Loucy (cell line): Measurements from ENCODE around the gene CHRNA3.

ENCODE experiments used
- H2AFZ ChIP-seq: fragments of 200-600 bp; sonication (generic); 2 replicates; pipeline ENCODE4 v1.6.0; 2016; ENCODE audit warnings: antibody characterized with exemption, mild to moderate bottlenecking, low read length, moderate library complexity
- H3F3A ChIP-seq: fragments of 200-600 bp; 2 replicates; pipeline ENCODE4 v1.6.0; 2016; ENCODE audit warnings: antibody characterized with exemption, low read depth, mild to moderate bottlenecking
- H3K27me3 ChIP-seq: fragments of 200-600 bp; sonication (generic); 2 replicates; pipeline ENCODE4 v1.6.1; 2014; ENCODE audit warnings: low read length, mild to moderate bottlenecking; ENCODE audit not compliant: insufficient read depth, poor library complexity, severe bottlenecking
- H3K36me3 ChIP-seq: fragments of 200-600 bp; sonication (generic); 2 replicates; pipeline ENCODE4 v1.6.1; 2016; ENCODE audit warnings: low read length; ENCODE audit not compliant: insufficient read depth
- H3K4me1 ChIP-seq: fragments of 200-600 bp; sonication (generic); 2 replicates; pipeline ENCODE4 v1.5.1; 2014; ENCODE audit warnings: low read length, mild to moderate bottlenecking; ENCODE audit not compliant: insufficient read depth, poor library complexity, severe bottlenecking
- H3K4me2 ChIP-seq: fragments of 200-600 bp; sonication (generic); 2 replicates; pipeline ENCODE4 v1.6.0; 2014; ENCODE audit warnings: antibody characterized with exemption, low read length, low read depth, mild to moderate bottlenecking; ENCODE audit not compliant: poor library complexity, severe bottlenecking
- H3K4me3 ChIP-seq: fragments of 200-600 bp; sonication (generic); 2 replicates; pipeline ENCODE4 v1.5.1; 2014; ENCODE audit warnings: low read length, mild to moderate bottlenecking, mixed read lengths; ENCODE audit not compliant: poor library complexity, severe bottlenecking
- H3K79me2 ChIP-seq: fragments of 200-600 bp; sonication (generic); 2 replicates; pipeline ENCODE4 v1.6.1; 2014; ENCODE audit warnings: low read length; ENCODE audit not compliant: insufficient read depth
- H3K9ac ChIP-seq: fragments of 200-600 bp; sonication (generic); 2 replicates; pipeline ENCODE4 v1.6.0; 2014; ENCODE audit warnings: mild to moderate bottlenecking, low read depth, low read length, moderate library complexity; ENCODE audit not compliant: poor library complexity, severe bottlenecking
- H3K9me2 ChIP-seq: fragments of 200-600 bp; sonication (generic); replicated peaks from 2 replicates; pipeline ENCODE4 v1.6.1; 2016; ENCODE audit warnings: low read depth, low read length, mixed read lengths
- H3K9me3 ChIP-seq: fragments of 200-600 bp; sonication (generic); 2 replicates; pipeline ENCODE4 v1.6.1; 2014; ENCODE audit warnings: mild to moderate bottlenecking, antibody characterized with exemption, low read length, low read depth; ENCODE audit not compliant: insufficient read depth
- H4K20me1 ChIP-seq: fragments of 200-600 bp; sonication (generic); 2 replicates; pipeline ENCODE4 v1.6.0; 2014; ENCODE audit warnings: antibody characterized with exemption, low read length, mild to moderate bottlenecking; ENCODE audit not compliant: insufficient read depth, poor library complexity, severe bottlenecking
- EZH2phosphoT487 ChIP-seq: fragments of 200-600 bp; IDR thresholded peaks from 2 replicates; pipeline ENCODE4 v1.6.1; 2018; ENCODE audit warnings: antibody characterized with exemption, mild to moderate bottlenecking, moderate library complexity, borderline replicate concordance
- TF ChIP-seq, protein P1 (sequence below): fragments of 200-600 bp; sonication (generic); conservative IDR thresholded peaks from 2 replicates; pipeline ENCODE4 v1.5.1; 2014; ENCODE audit warnings: mild to moderate bottlenecking, antibody characterized with exemption, low read length

The CHRNA3 gene

DNA sequence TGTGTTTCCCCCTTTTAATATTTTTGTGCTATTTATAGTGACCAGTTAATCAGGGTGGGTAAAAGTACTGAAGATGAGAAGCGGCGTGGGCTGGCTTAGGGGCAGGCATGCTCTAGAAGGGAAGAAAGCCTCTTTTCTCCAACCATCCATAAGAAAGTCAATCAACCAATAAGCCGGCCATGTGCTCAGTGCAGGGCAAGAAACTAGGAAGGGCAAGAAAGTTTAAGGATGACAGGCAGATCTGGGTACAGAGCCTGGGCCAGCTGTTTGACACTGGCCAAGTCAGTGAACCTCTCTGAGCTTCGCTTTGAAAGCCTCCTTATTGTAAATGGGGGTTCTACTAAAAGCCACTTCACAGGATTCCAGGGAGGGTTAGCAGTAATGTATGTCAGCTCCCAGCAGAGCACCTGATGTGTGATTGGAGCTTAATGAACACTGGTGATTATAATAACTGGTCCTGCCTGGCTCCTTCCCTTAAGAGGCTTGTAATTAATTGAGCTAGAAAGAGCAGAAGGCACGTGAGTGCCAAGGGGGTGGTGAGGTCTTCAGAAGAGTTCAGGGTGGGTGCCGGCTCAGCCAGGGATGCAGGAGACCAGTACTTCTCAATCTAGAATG is 5.7 kb upstream of the CHRNA3 start:
- no peaks in the 10 kb centered on the region for H3K9me3 ChIP-seq
- no peak for TF ChIP-seq EZH2phosphoT487
- TF ChIP-seq, protein P1, sequence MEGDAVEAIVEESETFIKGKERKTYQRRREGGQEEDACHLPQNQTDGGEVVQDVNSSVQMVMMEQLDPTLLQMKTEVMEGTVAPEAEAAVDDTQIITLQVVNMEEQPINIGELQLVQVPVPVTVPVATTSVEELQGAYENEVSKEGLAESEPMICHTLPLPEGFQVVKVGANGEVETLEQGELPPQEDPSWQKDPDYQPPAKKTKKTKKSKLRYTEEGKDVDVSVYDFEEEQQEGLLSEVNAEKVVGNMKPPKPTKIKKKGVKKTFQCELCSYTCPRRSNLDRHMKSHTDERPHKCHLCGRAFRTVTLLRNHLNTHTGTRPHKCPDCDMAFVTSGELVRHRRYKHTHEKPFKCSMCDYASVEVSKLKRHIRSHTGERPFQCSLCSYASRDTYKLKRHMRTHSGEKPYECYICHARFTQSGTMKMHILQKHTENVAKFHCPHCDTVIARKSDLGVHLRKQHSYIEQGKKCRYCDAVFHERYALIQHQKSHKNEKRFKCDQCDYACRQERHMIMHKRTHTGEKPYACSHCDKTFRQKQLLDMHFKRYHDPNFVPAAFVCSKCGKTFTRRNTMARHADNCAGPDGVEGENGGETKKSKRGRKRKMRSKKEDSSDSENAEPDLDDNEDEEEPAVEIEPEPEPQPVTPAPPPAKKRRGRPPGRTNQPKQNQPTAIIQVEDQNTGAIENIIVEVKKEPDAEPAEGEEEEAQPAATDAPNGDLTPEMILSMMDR: no peak
- H3K4me3 ChIP-seq: no peak overlapping the region

DNA sequence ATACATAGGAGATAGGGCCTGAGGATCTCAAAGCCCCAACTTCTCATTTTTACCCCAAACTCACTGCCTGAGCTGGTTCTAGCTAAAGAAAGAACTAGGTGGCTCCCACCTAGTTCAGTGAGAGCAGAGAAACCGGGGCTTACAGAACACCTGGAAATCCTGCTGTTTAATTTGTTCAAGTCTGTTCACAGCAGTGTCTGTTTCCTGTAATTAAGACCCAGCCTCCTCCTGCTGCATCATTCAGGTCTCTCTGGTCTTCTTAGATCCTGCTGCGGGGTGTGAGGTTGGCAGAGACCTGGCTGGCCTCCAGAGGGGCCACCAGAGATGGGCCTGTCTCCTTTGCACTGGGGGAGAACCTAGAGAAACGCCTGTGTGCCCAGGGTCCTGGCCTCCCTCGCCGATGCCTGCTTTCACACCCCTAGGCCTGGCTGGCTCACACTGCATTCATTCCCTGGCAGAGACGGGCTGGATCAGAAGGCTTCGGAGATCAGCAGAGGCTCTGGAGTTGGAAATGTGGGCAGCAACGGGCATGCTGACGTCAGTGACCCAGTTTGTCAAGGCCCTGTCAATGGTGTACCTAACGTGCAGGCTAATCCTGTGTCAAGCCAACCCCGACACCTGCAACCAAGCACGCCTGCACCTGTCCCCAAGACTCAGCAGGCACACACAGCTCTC is 4.9 kb upstream of the CHRNA3 start:
- H3K9me2 ChIP-seq: no peaks in the 10 kb centered on the region
- H3K27me3 ChIP-seq: peaks cover 8% of the 10 kb centered on the region
- H4K20me1 ChIP-seq: no peaks in the 10 kb centered on the region
- H3K9me3 ChIP-seq: no peaks in the 10 kb centered on the region
- no peaks in the 10 kb centered on the region for H3F3A ChIP-seq
- H2AFZ ChIP-seq: no peak overlapping the region
- H3K4me2 ChIP-seq: peak overlapping the region; percentile 41
- no peak overlapping the region for H3K9ac ChIP-seq
- H3K79me2 ChIP-seq: no peaks in the 10 kb centered on the region
- no peaks in the 10 kb centered on the region for H3K36me3 ChIP-seq
- peaks cover 14% of the 10 kb centered on the region for H3K4me1 ChIP-seq
- no peak overlapping the region for H3K4me3 ChIP-seq
- no peak for TF ChIP-seq EZH2phosphoT487
- TF ChIP-seq, protein P1: no peak

More for the DNA sequence above, 5.7 kb upstream of the CHRNA3 start:
- Histone ChIP-seq H3F3A (no peaks in the 10 kb centered on the region), H3K79me2 (no peaks in the 10 kb centered on the region), H3K36me3 (no peaks in the 10 kb centered on the region), H4K20me1 (no peaks in the 10 kb centered on the region), H3K9ac (no peak overlapping the region), H3K27me3 (peaks cover under 1% of the 10 kb centered on the region), H3K4me1 (peaks cover 14% of the 10 kb centered on the region), H3K9me2 (no peaks in the 10 kb centered on the region), H3K4me2 (no peak overlapping the region), H2AFZ (no peak overlapping the region)

DNA sequence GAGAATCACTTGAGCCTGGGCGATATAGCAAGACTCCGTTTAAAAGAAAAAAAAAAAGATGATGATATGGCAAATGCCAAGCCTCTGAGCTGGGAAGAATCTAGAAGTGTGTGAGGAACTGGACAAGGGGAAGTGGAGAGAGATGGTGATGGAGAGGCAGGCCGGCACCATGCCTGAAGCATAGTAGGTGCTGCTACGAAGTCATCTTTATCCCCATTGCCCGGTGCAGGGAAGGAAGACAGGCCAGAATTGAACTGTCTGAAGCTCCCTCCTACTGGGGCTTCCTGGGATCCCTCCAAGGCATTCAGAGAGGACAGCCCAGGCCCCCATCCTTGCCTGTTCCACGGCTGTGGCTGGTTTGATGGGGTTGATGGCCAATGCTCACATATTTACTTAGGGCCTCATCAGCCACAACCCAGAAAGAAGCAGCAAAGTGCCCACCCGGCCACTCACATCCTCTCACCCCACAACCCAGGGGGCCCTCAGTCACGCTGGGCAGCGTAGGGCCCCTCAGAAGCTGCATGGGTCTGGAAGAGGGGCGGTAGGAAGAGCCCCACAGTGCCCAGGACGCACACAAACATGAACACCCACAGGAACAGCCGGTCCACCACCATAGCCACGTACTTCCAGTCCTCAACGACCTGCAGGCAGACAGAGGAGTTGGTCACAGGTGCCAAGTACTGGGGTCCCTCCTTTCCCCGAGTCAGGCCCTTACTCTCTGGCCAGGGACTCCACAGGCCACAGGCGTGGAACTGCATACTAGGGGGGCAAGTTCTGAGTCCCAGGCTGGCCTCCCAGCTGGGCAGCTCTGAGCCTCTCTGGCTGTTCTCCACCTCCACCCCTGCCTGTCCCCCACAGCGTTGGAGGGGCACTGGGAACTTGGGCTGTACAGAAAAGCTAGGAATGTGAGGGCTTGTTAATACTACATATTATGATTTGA is 4.1 kb upstream of the CHRNA3 start:
- Histone ChIP-seq H3K9me3 (no peaks in the 10 kb centered on the region), H3K4me1 (peaks cover 14% of the 10 kb centered on the region), H3K79me2 (no peaks in the 10 kb centered on the region), H3K4me3 (no peak overlapping the region), H2AFZ (no peak overlapping the region), H3K9me2 (no peaks in the 10 kb centered on the region), H3K27me3 (peaks cover 16% of the 10 kb centered on the region), H3F3A (no peaks in the 10 kb centered on the region), H3K9ac (peak overlapping the region; percentile 42), H3K36me3 (no peaks in the 10 kb centered on the region), H4K20me1 (no peaks in the 10 kb centered on the region), H3K4me2 (peak overlapping the region; percentile 41)
- TF ChIP-seq EZH2phosphoT487: no peak
- TF ChIP-seq, protein P1: no peak
